ENCODE results near the gene CAMK1D. TPM values are rescaled to one million over a fixed set of nuclear protein-coding genes. Genes with fewer than 3 reads are reported as not detected.

Gene CAMK1D
- total RNA-seq, 1 experiment from 2014 or later: 6.3 TPM

DNA sequence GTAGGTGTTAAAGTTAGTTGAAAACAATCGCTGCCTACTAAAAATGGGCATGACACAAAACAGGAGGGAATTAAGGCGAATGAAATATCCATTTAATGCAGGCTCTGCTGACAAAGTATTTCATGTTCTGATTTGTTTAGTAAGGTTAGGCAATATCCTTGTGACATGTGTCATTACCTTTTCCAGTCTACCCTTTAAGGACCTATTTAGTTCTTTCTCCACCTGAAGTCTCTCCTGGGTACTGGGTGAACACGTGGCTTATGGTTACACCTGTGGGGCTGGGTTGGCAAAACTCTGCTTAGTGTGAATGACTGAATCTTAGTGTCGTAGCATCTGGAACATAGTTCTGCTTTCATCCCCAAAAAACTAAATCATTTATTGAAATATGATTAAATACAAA is 338.6 kb downstream of the CAMK1D start:
- no peak overlapping the region for H4K8ac ChIP-seq (replicated peaks; ENCODE audit: insufficient read length, low read depth, low read length)
- no peak overlapping the region for H2BK12ac ChIP-seq (ENCODE audit: insufficient read length, low read depth, low read length)
- no peak overlapping the region for H3K18ac ChIP-seq (ENCODE audit: insufficient read length, low read depth, low read length)
- no peak overlapping the region for H3K4me2 ChIP-seq (ENCODE audit: insufficient read depth, insufficient read length, low read length)
- no peak overlapping the region for H3K23ac ChIP-seq (ENCODE audit: insufficient read length, low read depth, low read length)
- no peak overlapping the region for H2BK20ac ChIP-seq (ENCODE audit: low read depth, low read length, poor library complexity, severe bottlenecking)
- TF ChIP-seq, protein P1, sequence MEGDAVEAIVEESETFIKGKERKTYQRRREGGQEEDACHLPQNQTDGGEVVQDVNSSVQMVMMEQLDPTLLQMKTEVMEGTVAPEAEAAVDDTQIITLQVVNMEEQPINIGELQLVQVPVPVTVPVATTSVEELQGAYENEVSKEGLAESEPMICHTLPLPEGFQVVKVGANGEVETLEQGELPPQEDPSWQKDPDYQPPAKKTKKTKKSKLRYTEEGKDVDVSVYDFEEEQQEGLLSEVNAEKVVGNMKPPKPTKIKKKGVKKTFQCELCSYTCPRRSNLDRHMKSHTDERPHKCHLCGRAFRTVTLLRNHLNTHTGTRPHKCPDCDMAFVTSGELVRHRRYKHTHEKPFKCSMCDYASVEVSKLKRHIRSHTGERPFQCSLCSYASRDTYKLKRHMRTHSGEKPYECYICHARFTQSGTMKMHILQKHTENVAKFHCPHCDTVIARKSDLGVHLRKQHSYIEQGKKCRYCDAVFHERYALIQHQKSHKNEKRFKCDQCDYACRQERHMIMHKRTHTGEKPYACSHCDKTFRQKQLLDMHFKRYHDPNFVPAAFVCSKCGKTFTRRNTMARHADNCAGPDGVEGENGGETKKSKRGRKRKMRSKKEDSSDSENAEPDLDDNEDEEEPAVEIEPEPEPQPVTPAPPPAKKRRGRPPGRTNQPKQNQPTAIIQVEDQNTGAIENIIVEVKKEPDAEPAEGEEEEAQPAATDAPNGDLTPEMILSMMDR (conservative IDR thresholded peaks at IDR 0.05): no peak
- Mint-ChIP-seq H3K4me3 (no peak overlapping the region), H3K9me3 (no peaks in the 10 kb centered on the region), H3K36me3 (ENCODE audit: insufficient read depth in 1 of 3, low read depth in 3 of 3) (no peaks in the 10 kb centered on the region), H3K27me3 (ENCODE audit: low read depth) (no peaks in the 10 kb centered on the region), H3K4me1 (peaks cover 6 to 7% of the 10 kb centered on the region in 2 experiments; a peak in 2 of 4 replicates), H3K27ac (no peak overlapping the region)
- H2BK5ac ChIP-seq (ENCODE audit: insufficient read length, low read length): no peak overlapping the region
- no peaks in the 10 kb centered on the region for H3K27me3 ChIP-seq (ENCODE audit: insufficient read depth, low read length)
- no peak overlapping the region for H3T11ph ChIP-seq (ENCODE audit: low read length)
- H3K4ac ChIP-seq (ENCODE audit: low read depth, low read length): no peak overlapping the region
- H2AFZ ChIP-seq (ENCODE audit: low read length): no peak overlapping the region
- H3K9ac ChIP-seq (ENCODE audit: extremely low read depth, insufficient read length, low read length): no peak overlapping the region
- H3K56ac ChIP-seq (ENCODE audit: insufficient read length, low read depth, low read length): no peak overlapping the region
- H3K23me2 ChIP-seq (ENCODE audit: insufficient read length, low read depth, low read length, poor library complexity, severe bottlenecking): no peaks in the 10 kb centered on the region
- H4K5ac ChIP-seq (ENCODE audit: insufficient read length, low read depth, low read length): no peak overlapping the region
- H3K14ac ChIP-seq (ENCODE audit: insufficient read depth, low read length): no peak overlapping the region
- H3K79me2 ChIP-seq (ENCODE audit: insufficient read depth, low read length): no peaks in the 10 kb centered on the region
- H4K91ac ChIP-seq (ENCODE audit: insufficient read length, low read depth, low read length): no peak overlapping the region
- no peaks in the 10 kb centered on the region for H3K4me1 ChIP-seq (ENCODE audit: insufficient read depth, low read length)
- no peaks in the 10 kb centered on the region for H4K20me1 ChIP-seq (ENCODE audit: control insufficient read depth, insufficient read depth, insufficient read length)
- H2BK120ac ChIP-seq (ENCODE audit: low read depth, low read length, poor library complexity, severe bottlenecking): no peak overlapping the region
- H2AK5ac ChIP-seq (ENCODE audit: insufficient read length, low read length): no peak overlapping the region
- no CpG with 5 or more reads among the region's 4 CpGs for WGBS (ENCODE audit: extremely low coverage, insufficient read length, low lambda C conversion rate)
- H3K27ac ChIP-seq (ENCODE audit: insufficient read length, low read depth, low read length): no peak overlapping the region
- no peak overlapping the region for H2BK15ac ChIP-seq (ENCODE audit: low read depth, low read length)
- no peaks in the 10 kb centered on the region for H3K79me1 ChIP-seq (ENCODE audit: insufficient read depth, low read depth, low read length, poor library complexity, severe bottlenecking)
- H3K9me3 ChIP-seq (ENCODE audit: control insufficient read depth, low read depth, low read length): no peaks in the 10 kb centered on the region
- no peak for DNase-seq

All from H9 (cell line).